BJ (cell line): ENCODE data around the gene DYNC1I2. TPM values are rescaled to one million over a fixed set of nuclear protein-coding genes. Genes with fewer than 3 reads are reported as not detected.
"Not testable (repeated sequence)": the region's sequence is repeated elsewhere in the genome, so short reads cannot be mapped to it uniquely, and the experiment has no call there.

Experiments
- CTCF ChIA-PET: fragments of 350-600 bp; formaldehyde crosslinking; extraction: SDS; loops from one replicate; lab custom pipeline; 2021; ENCODE audit warnings: antibody characterized with exemption, inconsistent platforms; lab: Yijun Ruan, JAX
- POLR2A ChIA-PET: fragments of 300-600 bp; sonication (Branson Sonifier 250); formaldehyde crosslinking; extraction: SDS; loops from one replicate; lab custom pipeline; 2021; ENCODE audit warnings: antibody characterized with exemption; lab: Charles Lee
- DNase-seq: peaks from one replicate; pipeline ENCODE4 v3.0.0-alpha.2; 2011; ENCODE audit warnings: low read depth
- H3K27me3 ChIP-seq: 2 replicates; pipeline ENCODE4 v1.6.0; 2011; ENCODE audit warnings: low read length; ENCODE audit not compliant: control insufficient read depth, insufficient read depth
- H3K36me3 ChIP-seq: 2 replicates; pipeline ENCODE4 v1.5.1; 2011; ENCODE audit warnings: low read length; ENCODE audit not compliant: control insufficient read depth, insufficient read depth
- H3K4me3 ChIP-seq: 2 replicates; pipeline ENCODE4 v1.5.1; 2011; ENCODE audit warnings: low read depth, mild to moderate bottlenecking, control low read depth, low read length
- polyA plus RNA-seq: library from polyadenylated mRNA; depleted of rRNA; stranded (reverse); fragments of >200 nt; gene quantifications from 2 replicates; pipeline ENCODE4 v1.2.3, GENCODE V29; 2011
- TF ChIP-seq, protein P1 (sequence below): IDR thresholded peaks from 2 replicates; pipeline ENCODE4 v1.5.1; 2011; ENCODE audit warnings: low read depth, mild to moderate bottlenecking, control low read depth, inconsistent platforms, low read length, moderate library complexity; ENCODE audit not compliant: insufficient read depth

The DYNC1I2 gene
- polyA plus RNA-seq, 1 experiment, result 96.9 TPM

DNA sequence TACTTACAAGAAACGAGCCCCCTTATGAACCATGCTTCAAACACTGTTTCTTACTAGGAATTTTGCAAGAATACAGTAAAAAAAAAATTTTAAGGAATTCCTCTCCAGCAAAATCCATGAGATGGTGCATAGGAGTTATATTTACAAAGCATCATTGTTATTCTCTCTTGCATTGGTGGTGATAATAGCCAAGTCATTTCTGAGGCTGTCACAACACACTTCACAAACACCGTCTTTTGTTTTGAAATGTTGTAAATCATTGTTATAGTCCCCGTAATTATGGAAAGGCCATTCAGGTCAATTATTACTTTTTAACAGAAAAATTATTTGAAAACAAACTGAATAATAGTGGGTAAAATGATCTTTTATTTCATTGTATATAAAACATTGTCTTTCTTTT is 60.1 kb downstream of the DYNC1I2 start:
- TF ChIP-seq, protein P1, sequence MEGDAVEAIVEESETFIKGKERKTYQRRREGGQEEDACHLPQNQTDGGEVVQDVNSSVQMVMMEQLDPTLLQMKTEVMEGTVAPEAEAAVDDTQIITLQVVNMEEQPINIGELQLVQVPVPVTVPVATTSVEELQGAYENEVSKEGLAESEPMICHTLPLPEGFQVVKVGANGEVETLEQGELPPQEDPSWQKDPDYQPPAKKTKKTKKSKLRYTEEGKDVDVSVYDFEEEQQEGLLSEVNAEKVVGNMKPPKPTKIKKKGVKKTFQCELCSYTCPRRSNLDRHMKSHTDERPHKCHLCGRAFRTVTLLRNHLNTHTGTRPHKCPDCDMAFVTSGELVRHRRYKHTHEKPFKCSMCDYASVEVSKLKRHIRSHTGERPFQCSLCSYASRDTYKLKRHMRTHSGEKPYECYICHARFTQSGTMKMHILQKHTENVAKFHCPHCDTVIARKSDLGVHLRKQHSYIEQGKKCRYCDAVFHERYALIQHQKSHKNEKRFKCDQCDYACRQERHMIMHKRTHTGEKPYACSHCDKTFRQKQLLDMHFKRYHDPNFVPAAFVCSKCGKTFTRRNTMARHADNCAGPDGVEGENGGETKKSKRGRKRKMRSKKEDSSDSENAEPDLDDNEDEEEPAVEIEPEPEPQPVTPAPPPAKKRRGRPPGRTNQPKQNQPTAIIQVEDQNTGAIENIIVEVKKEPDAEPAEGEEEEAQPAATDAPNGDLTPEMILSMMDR, result no peak
- Histone ChIP-seq H3K4me3 (no peak overlapping the region), H3K27me3 (no peaks in the 10 kb centered on the region), H3K36me3 (peaks cover 10% of the 10 kb centered on the region)
- POLR2A ChIA-PET, result no interaction called here
- CTCF ChIA-PET, result no interaction called here
- no peak for DNase-seq

DNA sequence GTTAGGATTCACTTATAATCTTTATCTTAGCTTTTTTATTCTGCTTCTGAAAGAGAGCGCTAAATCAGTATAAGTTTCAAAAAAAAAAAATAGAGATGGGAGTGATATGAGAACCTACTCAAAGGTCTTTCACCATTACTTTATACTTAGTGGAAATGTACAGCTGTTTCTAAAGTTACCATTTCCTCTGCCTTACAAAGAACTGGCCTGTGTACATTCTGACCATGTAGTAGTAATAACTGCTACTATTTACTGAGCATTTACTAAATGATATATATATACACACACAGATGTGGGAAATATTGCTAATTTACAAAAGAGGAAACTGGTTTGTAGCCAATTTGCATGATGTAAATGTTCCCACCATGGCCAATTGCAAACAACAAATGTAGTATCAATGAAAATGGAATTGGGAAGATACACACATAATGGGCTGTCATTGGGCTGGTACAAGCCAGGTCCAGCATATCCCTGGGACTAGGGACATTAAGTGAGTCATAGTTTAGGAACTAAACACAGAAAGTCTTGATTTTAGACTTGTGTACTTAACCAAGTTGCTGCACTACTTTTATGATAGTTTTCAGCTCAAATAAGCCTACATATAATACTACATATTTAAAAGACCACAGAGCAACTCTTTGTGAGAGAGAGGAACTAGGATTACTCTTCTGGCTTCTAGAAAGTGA is 67.1 kb downstream of the DYNC1I2 start:
- H3K27me3 ChIP-seq, result no peaks in the 10 kb centered on the region
- no peak for DNase-seq
- ChIA-PET CTCF (no interaction called here), POLR2A (interaction anchor here (0.7 kb wide), 1 partner anchor 191 kb away, joined by 4 read pairs; no protein-coding TSS in a partner anchor)
- TF ChIP-seq, protein P1, result no peak
- 0 out of 2 replicates have a peak, but pooled peaks cover 3% of the 10 kb centered on the region for H3K36me3 ChIP-seq
- no peak overlapping the region for H3K4me3 ChIP-seq

DNA sequence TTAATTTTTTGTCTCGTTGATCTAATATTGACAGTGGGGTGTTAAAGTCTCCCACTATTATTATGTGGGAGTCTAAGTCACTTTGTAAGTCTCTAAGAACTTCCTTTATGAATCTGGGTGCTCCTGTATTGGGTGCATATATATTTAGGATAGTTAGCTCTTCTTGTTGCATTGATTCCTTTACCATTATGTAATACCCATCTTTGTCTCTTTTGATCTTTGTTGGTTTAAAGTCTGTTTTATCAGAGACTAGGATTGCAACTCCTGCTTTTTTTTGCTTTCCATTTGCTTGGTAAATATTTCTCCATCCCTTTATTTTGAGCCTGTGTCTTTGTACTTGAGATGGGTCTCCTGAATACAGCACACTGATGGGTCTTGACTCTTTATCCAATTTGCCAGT is 71.5 kb downstream of the DYNC1I2 start:
- CTCF ChIA-PET, POLR2A ChIA-PET, H3K36me3 ChIP-seq, DNase-seq, H3K27me3 ChIP-seq, H3K4me3 ChIP-seq: not testable (repeated sequence)

DNA sequence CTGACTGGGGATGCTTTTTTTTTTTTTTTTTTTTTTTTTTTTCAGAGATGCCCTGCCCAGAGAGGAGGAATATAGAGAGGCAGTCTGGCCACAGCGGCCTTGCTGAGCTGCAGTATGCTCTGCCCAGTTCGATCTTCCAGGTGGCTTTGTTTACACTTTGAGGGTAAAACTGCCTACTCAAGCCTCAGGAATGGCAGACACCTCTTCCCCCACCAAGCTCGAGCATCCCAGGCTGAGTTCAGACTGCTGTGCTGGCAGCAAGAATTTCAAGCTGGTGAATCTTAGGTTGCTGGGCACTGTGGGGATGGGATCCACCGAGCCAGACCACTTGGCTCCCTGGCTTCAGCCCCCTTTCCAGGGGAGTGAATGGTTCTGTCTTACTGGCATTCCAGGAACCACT is 73.9 kb downstream of the DYNC1I2 start:
- H3K4me3 ChIP-seq, H3K27me3 ChIP-seq, DNase-seq, H3K36me3 ChIP-seq, POLR2A ChIA-PET: not testable (repeated sequence)
- CTCF ChIA-PET, result interaction anchor here (0.8 kb wide), 1 partner anchor 49 kb away, joined by 3 read pairs; no protein-coding TSS in a partner anchor

DNA sequence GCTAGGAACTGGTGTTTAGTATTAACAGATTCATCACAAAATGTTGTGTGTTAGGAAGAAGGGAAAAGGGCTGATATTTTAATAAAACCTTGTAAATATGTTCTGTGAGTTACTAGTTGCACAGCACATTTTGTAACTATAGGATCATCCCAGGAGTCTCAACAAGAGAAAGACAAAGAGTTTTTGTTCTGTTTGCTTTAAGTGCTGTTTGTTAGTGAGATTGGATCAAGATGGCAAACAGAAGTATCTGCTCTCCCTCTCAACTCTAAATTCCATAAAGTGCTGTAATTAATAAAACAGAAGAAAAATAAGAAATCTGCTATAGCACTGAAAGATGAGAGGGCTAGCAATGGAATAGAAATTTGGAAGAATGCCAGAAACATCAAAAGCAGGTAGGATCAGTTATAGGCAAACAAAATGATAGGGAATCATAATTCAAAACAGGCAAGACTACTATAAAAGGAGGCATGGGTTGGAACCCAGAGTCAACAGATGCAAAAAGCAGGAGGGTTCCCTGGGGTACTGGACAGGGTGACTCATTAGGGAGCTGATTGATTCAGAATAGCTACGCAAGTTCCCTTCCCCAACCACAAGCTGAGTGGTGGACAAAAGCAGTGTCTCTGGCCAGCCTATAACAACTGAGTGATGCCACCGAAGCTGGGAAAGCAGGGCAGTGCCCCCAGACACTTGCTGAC is 75.8 kb downstream of the DYNC1I2 start:
- Histone ChIP-seq H3K4me3 (no peak overlapping the region), H3K36me3 (0 out of 2 replicates have a peak, but pooled peaks cover 2% of the 10 kb centered on the region), H3K27me3 (no peaks in the 10 kb centered on the region)
- CTCF ChIA-PET, result no interaction called here
- no peak for DNase-seq
- POLR2A ChIA-PET, result no interaction called here
- TF ChIP-seq, protein P1, result no peak

DNA sequence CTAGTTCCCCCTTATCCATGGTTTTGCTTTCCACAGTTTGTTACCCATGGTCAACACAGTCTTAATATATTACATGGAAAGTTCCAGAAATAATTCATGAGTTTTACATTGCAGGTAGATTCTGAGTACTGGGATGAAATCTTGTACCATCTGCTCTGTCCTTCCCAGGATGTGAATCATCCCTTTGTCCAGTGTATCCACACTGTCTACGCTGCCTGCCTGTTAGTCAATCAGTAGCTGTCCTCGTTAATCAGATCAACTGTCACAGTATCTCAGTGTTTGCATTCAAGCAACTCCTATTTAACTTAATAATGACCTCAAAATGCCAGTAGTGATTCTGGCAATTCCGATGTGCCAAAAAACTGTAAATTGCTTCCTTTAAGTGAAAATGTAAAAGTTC is 76.3 kb downstream of the DYNC1I2 start:
- no peaks in the 10 kb centered on the region for H3K27me3 ChIP-seq
- no peak overlapping the region for H3K4me3 ChIP-seq
- H3K36me3 ChIP-seq, result 0 out of 2 replicates have a peak, but pooled peaks cover 2% of the 10 kb centered on the region
- ChIA-PET POLR2A (no interaction called here), CTCF (no interaction called here)
- TF ChIP-seq, protein P1, result no peak
- DNase-seq, result no peak
